ENCODE measurements around the gene SMYD5. TPM values are rescaled to one million over a fixed set of nuclear protein-coding genes. Genes with fewer than 3 reads are reported as not detected.

SMYD5 gene
- total RNA-seq, 1 donor from 2014 or later: 17.0 TPM

- DNase-seq: no peak
- Mint-ChIP-seq H3K27me3 (ENCODE audit: unreplicated experiment) (peaks cover 33% of the 10 kb centered on the region), H3K4me1 (ENCODE audit: low read depth, unreplicated experiment) (no peaks in the 10 kb centered on the region), H3K9me3 (ENCODE audit: unreplicated experiment) (peaks cover 5% of the 10 kb centered on the region), H3K36me3 (ENCODE audit: unreplicated experiment) (peaks cover 20% of the 10 kb centered on the region), H3K27ac (ENCODE audit: unreplicated experiment) (no peak overlapping the region), H3K4me3 (ENCODE audit: unreplicated experiment) (peak overlapping the region; percentile 17)
- TF ChIP-seq CTCF (IDR thresholded peaks at IDR 0.05; ENCODE audit: partially characterized antibody, unreplicated experiment): no peak
These were observed 54.4 kb downstream of the SMYD5 start for GRCh38 chr2:73268366-73268829.

- peaks cover 23% of the 10 kb centered on the region for H3K36me3 Mint-ChIP-seq (ENCODE audit: unreplicated experiment)
- peak; percentile 29 for TF ChIP-seq CTCF (IDR thresholded peaks at IDR 0.05; ENCODE audit: partially characterized antibody, unreplicated experiment)
- H3K9me3 Mint-ChIP-seq (ENCODE audit: unreplicated experiment): peaks cover 5% of the 10 kb centered on the region
- peak; percentile 65 for DNase-seq
- H3K4me3 Mint-ChIP-seq (ENCODE audit: unreplicated experiment): peak overlapping the region; percentile 17
- no peaks in the 10 kb centered on the region for H3K4me1 Mint-ChIP-seq (ENCODE audit: low read depth, unreplicated experiment)
- peaks cover 33% of the 10 kb centered on the region for H3K27me3 Mint-ChIP-seq (ENCODE audit: unreplicated experiment)
- no peak overlapping the region for H3K27ac Mint-ChIP-seq (ENCODE audit: unreplicated experiment)
These were observed 55.0 kb downstream of the SMYD5 start for GRCh38 chr2:73268830-73269685.

GRCh38 chr2:73269686-73270465, 55.8 kb downstream of the SMYD5 start:
- Mint-ChIP-seq H3K27me3 (ENCODE audit: unreplicated experiment) (peaks cover 33% of the 10 kb centered on the region), H3K36me3 (ENCODE audit: unreplicated experiment) (peaks cover 26% of the 10 kb centered on the region), H3K27ac (ENCODE audit: unreplicated experiment) (no peak overlapping the region), H3K4me3 (ENCODE audit: unreplicated experiment) (peak overlapping the region; percentile 44), H3K4me1 (ENCODE audit: low read depth, unreplicated experiment) (no peaks in the 10 kb centered on the region), H3K9me3 (ENCODE audit: unreplicated experiment) (peaks cover 5% of the 10 kb centered on the region)
- TF ChIP-seq CTCF (IDR thresholded peaks at IDR 0.05; ENCODE audit: partially characterized antibody, unreplicated experiment): no peak
- no peak for DNase-seq

- Mint-ChIP-seq H3K36me3 (ENCODE audit: unreplicated experiment) (peaks cover 26% of the 10 kb centered on the region), H3K27me3 (ENCODE audit: unreplicated experiment) (peaks cover 28% of the 10 kb centered on the region), H3K9me3 (ENCODE audit: unreplicated experiment) (peaks cover 5% of the 10 kb centered on the region), H3K4me3 (ENCODE audit: unreplicated experiment) (no peak overlapping the region), H3K4me1 (ENCODE audit: low read depth, unreplicated experiment) (no peaks in the 10 kb centered on the region), H3K27ac (ENCODE audit: unreplicated experiment) (no peak overlapping the region)
- no peak for TF ChIP-seq CTCF (IDR thresholded peaks at IDR 0.05; ENCODE audit: partially characterized antibody, unreplicated experiment)
- DNase-seq: no peak
These were observed 58.2 kb downstream of the SMYD5 start for GRCh38 chr2:73272270-73272669.

Other genes with a start within 250 kb of the SMYD5 start
- gene SFXN5, start 142.5 kb upstream of the SMYD5 start, total RNA-seq (ENCODE audit: unreplicated experiment): 13.7 TPM
- 13.5 TPM for gene RAB11FIP5, start 101.3 kb upstream of the SMYD5 start, total RNA-seq (ENCODE audit: unreplicated experiment)
- gene NOTO, start 11.7 kb upstream of the SMYD5 start, total RNA-seq (ENCODE audit: unreplicated experiment): not detected
- gene PRADC1, start 19.0 kb downstream of the SMYD5 start, total RNA-seq (ENCODE audit: unreplicated experiment): 26.8 TPM
- 269 TPM for gene CCT7, start 20.1 kb downstream of the SMYD5 start, total RNA-seq (ENCODE audit: unreplicated experiment)
- gene FBXO41, start 70.2 kb downstream of the SMYD5 start, total RNA-seq (ENCODE audit: unreplicated experiment): 14.0 TPM
- gene EGR4, start 79.3 kb downstream of the SMYD5 start, total RNA-seq (ENCODE audit: unreplicated experiment): not detected
- 50.5 TPM for gene ALMS1, start 171.6 kb downstream of the SMYD5 start, total RNA-seq (ENCODE audit: unreplicated experiment)